Endometrial microvascular endothelial cells (primary cell): Measurements from ENCODE around the gene MUC5AC. TPM values are rescaled to one million over a fixed set of nuclear protein-coding genes. Genes with fewer than 3 reads are reported as not detected.

ENCODE experiments used
- in situ Hi-C: cut with HindIII; loops from 2 replicates; pipeline ENCODE4 v1.10.0; 2017; ENCODE audit warnings: low sequenced_read_pairs, low pct_unique_long_range_greater_than_20kb; ENCODE audit errors: inconsistent ontology term
- total RNA-seq: library from RNA; depleted of rRNA; stranded (reverse); fragments of >200 nt; gene quantifications from one replicate; pipeline ENCODE4 v1.2.3, GENCODE V29; 2015; ENCODE audit errors: inconsistent ontology term

The MUC5AC gene
- total RNA-seq, 1 donor from 2014 or later, result not detected

- in situ Hi-C loops, result no loop called here
These were observed 42.2 kb downstream of the MUC5AC start for GRCh38 chr11:1199751-1200610.

DNA sequence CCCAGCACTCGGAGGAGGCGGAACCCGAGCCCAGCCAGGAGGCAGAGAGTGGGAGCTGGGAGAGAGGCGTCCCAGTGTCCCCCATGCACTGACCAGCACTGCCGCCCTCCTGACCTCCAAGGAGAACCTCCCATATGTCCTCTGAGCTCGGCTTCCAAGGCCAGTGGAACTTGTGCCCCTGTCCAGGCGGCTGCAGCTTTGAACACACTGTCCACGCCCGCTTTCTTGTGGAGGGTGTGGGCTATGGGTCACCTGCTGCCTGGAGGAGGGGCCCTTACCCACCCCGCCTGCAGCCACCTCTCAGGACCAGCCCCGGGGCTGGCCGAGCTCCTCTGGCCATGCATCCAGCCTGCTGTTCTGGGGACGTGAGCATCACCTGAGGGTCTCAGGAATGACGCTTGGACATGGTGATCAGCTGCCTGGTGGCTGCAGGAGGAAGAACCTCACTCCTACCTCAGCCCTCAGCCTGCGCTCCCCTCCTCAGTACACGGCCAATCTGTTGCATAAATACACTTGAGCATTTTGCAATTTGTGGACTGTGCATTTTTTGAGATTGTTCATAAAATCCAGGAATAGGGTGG lies 42.9 kb downstream of the MUC5AC start:
- in situ Hi-C loops, result no loop called here

DNA sequence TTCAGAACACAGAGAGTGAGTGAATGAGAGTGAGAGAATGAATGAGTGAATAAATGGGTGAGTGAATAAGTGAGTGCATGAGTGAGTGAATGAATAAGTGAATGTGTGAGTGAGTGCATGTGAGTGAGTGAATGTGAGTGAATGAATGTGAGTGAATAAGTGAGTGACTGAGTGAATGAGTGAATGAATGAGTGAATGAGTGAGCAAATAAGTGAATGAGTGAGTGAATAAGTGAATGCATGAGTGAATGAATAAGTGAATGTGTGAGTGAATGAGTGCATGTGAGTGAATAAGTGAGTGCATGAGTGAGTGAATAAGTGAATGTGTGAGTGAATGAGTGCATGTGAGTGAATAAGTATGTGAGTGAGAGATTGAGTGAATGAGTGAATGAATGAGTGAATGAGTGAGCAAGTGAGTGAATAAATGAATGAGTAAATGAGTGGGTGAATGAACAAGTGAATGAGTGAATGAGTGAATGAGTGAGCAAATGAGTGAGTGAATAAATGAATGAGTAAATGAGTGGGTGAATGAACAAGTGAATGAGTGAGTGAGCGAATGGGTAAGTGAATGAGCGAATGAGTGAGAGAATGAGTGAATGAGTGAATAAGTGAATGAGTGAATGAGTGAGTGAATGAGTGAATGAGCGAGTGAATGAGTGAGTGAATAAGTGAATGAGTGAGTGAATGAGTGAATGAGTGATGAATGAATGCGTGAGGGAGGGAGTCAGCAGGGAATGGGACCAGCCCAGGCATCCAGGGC lies 43.8 kb downstream of the MUC5AC start:
- in situ Hi-C loops, result no loop called here

GRCh38 chr11:1202154-1202775 lies 44.5 kb downstream of the MUC5AC start:
- in situ Hi-C loops, result no loop called here

GRCh38 chr11:1202776-1203504 lies 45.2 kb downstream of the MUC5AC start:
- in situ Hi-C loops, result no loop called here

- in situ Hi-C loops, result no loop called here
These were observed 45.9 kb downstream of the MUC5AC start for GRCh38 chr11:1203505-1204271.

GRCh38 chr11:1204381-1205101 lies 46.8 kb downstream of the MUC5AC start:
- in situ Hi-C loops, result no loop called here

GRCh38 chr11:1205121-1205986 lies 47.6 kb downstream of the MUC5AC start:
- in situ Hi-C loops, result no loop called here

GRCh38 chr11:1205987-1206331 lies 48.2 kb downstream of the MUC5AC start:
- in situ Hi-C loops, result no loop called here

GRCh38 chr11:1206391-1207271 lies 48.9 kb downstream of the MUC5AC start:
- in situ Hi-C loops, result no loop called here

DNA sequence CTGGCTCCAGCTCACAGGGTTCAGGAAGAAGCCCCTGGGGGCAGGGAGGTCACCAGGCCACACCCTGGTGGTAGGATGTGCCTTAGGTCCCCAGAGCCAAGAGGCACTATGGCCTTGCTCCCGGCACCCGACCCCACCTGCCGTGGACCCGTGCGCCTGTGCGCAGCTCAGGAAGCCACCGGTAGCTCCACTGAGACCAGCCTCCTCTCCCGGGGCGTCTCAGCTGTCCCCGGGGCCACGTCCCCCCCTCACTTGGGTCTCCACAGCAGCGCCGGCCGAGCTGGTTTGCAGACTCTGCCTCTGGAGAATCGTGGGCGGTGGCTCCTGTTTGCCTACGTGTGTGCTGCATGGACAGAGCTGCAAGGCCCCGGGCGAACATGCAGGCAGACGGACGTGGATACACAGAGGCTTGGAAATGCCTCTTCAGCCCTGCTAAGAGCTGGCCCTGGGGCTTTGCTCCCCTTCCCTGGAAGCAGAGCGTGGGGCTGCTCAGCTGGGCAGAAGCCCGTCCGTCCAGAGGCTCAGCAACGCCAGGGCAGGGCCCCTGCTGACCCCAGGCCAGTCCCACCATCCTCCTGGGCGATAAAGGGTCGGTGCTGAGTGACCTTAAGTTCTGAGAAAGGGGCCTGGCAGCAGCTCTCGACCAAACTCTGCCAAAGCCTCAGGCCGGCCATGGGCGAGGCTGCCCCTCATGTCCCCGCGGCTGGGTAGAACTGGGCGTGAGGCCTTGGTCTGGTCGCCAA lies 49.8 kb downstream of the MUC5AC start:
- in situ Hi-C loops, result no loop called here

GRCh38 chr11:1208144-1208393 lies 50.3 kb downstream of the MUC5AC start:
- in situ Hi-C loops, result no loop called here

DNA sequence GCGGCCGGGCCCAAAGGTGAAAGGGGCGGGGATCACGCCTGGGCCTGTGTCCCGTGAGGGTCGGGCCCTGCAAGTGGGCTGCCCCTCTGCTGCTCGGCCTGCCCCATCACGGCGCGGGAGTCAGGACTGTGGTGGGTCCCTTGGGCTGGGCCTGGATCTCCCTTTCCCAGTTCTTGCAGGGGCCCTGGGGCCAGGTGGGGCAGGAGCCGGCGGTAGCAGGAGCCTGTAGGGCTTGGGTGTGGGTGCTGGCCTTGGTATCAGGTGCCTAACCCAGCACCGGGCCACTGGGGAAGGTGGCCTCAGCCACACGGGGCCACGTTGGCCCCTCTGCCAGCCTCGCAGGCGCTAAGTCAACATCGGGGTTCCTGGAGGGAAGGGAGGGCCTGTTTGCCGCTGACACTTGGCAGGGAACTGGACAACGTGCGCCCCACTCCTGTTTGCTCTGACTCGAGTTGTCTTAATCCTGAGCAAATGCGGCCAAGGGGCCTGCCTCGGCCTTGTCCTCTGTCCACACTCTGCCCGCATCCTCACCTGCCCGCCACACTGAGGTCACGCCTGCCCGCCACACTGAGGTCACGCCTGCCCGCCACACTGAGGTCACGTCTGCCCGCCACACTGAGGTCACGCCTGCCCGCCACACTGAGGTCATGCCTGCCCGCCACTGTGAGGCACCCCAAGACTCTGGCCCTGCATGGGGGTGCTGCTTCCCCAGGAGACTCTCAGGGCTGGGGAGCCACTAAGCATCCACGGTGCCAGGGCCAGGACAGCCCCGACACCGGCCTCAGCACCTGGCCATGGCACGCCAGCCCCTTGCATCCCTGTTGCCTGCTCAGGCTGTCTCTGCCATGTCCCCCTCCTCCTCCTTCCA lies 50.9 kb downstream of the MUC5AC start:
- in situ Hi-C loops, result no loop called here

DNA sequence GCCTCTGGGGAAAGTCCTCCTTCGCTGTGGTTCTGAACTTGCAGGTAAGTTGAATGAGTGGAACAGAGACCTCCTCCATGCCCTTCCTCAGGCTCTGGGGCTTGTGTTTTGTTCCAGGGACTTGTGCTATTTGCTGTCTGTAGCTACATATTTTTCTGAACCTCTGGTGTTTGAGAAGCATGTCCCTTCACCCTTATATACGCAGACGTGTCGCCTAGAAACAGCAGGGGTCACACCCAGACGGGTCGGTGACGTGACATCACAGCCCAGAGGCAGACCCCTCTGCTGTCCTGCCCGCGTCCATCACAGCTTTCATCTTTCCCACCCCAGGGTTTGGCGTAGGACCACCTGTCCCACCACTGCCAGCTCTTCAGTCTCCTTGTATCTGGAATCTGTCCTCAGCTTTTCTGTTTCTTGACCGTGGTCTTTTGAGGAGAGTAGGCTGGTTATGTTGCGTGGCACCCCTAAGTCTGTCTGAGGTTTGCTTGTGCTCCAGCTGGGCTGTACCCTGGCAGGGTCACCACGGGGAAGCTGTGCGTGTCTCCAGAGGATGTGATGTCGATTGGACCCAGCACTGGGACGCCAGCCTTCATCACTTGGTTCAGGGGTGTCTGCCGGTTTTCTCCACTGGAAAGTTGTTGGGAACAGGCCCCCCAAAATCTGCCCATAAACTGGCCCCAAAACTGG lies 51.8 kb downstream of the MUC5AC start:
- in situ Hi-C loops, result no loop called here
